GM23338 (cell line): ENCODE results near the gene RHOT1.

Source experiments
- CREB1 ChIP-seq: fragments of 250-450 bp; sonication (Bioruptor Pico); IDR thresholded peaks from 2 replicates; pipeline ENCODE4 v1.5.0; 2020; ENCODE audit warnings: low read depth, mild to moderate bottlenecking, moderate library complexity
- CTCF ChIP-seq, 2 experiments: fragments of 200-600 bp in 1 of 2; sonication (generic) in 1 of 2; conservative IDR thresholded peaks; 2 replicates each; pipeline versions ENCODE4 v1.5.1 to v1.6.1; 2016 to 2017; ENCODE audit warnings: antibody characterized with exemption in 2 of 2, low read depth in 2 of 2, mild to moderate bottlenecking in 2 of 2, moderate library complexity in 1 of 2
- EZH2 ChIP-seq: fragments of 200-600 bp; sonication (generic); IDR thresholded peaks from one replicate; pipeline ENCODE4 v1.8.0; 2017; ENCODE audit warnings: antibody characterized with exemption, mild to moderate bottlenecking, low read depth; ENCODE audit not compliant: unreplicated experiment
- JUNB ChIP-seq: IDR thresholded peaks from one replicate; pipeline ENCODE4 v1.6.1; 2016; ENCODE audit warnings: antibody characterized with exemption; ENCODE audit not compliant: unreplicated experiment
- POLR2AphosphoS5 ChIP-seq: IDR thresholded peaks from 2 replicates; pipeline ENCODE4 v1.6.1; 2016; ENCODE audit warnings: antibody characterized with exemption, low read depth
- REST ChIP-seq: IDR thresholded peaks from one replicate; pipeline ENCODE4 v1.6.1; 2018; ENCODE audit warnings: antibody characterized with exemption; ENCODE audit not compliant: unreplicated experiment

GRCh38 chr17:32103476-32104113 is 38.7 kb upstream of the RHOT1 start:
- TF ChIP-seq JUNB = no peak
- no peak for TF ChIP-seq CTCF (conservative IDR thresholded peaks at IDR 0.05; ENCODE audit: low read depth in 2 of 2)
- TF ChIP-seq POLR2AphosphoS5 = no peak
- TF ChIP-seq REST = no peak
- TF ChIP-seq EZH2 = no peak
- no peak for TF ChIP-seq CREB1 (CRISPR knock-in tag)
